HCT116 (cell line): ENCODE measurements around the gene ING3.

ENCODE experiments used
- CEBPB ChIP-seq: IDR thresholded peaks from 2 replicates; pipeline ENCODE4 v1.6.1; 2012; ENCODE audit warnings: low read depth
- ELF1 ChIP-seq: IDR thresholded peaks from 2 replicates; pipeline ENCODE4 v1.6.1; 2012; ENCODE audit warnings: low read depth, borderline replicate concordance
- EZH2 ChIP-seq: fragments of 200-600 bp; sonication (generic); IDR thresholded peaks from 2 replicates; pipeline ENCODE4 v1.6.1; 2017; ENCODE audit warnings: antibody characterized with exemption, mixed run types
- EZH2phosphoT487 ChIP-seq: fragments of 200-600 bp; IDR thresholded peaks from 2 replicates; pipeline ENCODE4 v1.6.1; 2018; ENCODE audit warnings: antibody characterized with exemption, borderline replicate concordance
- FOSL1 ChIP-seq: IDR thresholded peaks from 2 replicates; pipeline ENCODE4 v1.6.1; 2012; ENCODE audit warnings: low read depth
- POLR2A ChIP-seq: IDR thresholded peaks from 2 replicates; pipeline ENCODE4 v1.7.0; 2011; ENCODE audit warnings: borderline replicate concordance; ENCODE audit not compliant: insufficient read depth, insufficient read length; ENCODE audit errors: extremely low read depth
- SIN3A ChIP-seq: IDR thresholded peaks from 2 replicates; pipeline ENCODE4 v1.6.1; 2012; ENCODE audit warnings: low read depth
- YY1 ChIP-seq: IDR thresholded peaks from 2 replicates; pipeline ENCODE4 v1.6.1; 2011; ENCODE audit warnings: low read length, low read depth, moderate library complexity, mild to moderate bottlenecking; ENCODE audit not compliant: insufficient replicate concordance; ENCODE audit errors: extremely low read depth
- TF ChIP-seq, protein P1 (sequence below), 3 experiments: fragments of 200-600 bp in 1 of 3; sonication (generic) in 1 of 3; IDR thresholded peaks in 2 of 3; conservative IDR thresholded peaks in 1 of 3; 2 replicates each; pipeline ENCODE4 v1.5.1; 2012 to 2017; ENCODE audit warnings: low read depth in 2 of 3, low read length in 2 of 3, antibody characterized with exemption in 1 of 3, borderline replicate concordance in 1 of 3, control low read depth in 1 of 3, mild to moderate bottlenecking in 1 of 3, mixed read lengths in 1 of 3, mixed run types in 1 of 3, moderate library complexity in 1 of 3; ENCODE audit not compliant: insufficient read depth in 1 of 3
- TF ChIP-seq, protein P2 (sequence below): IDR thresholded peaks from 2 replicates; pipeline ENCODE4 v1.6.1; 2012

DNA sequence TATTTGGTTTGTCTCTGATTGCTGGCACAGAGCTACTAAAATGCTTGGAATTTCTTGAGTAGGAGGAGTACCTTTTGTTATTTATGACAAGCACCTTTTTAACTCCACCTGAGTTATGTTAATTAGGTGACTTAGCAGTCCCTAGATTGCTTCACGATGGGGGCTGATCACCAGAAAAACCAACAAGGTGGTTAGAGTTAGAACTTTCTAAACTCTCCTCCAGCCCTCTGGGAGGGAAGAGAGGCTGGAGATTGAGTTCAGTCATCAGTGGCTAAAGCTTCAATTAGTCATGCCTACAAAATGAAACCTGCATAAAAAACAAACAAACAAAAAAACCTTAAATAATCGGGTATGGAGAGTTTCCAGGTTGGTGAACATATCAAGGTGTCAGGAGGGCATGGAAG is 23.6 kb upstream of the ING3 start:
- no peak for TF ChIP-seq POLR2A
- TF ChIP-seq, protein P1, sequence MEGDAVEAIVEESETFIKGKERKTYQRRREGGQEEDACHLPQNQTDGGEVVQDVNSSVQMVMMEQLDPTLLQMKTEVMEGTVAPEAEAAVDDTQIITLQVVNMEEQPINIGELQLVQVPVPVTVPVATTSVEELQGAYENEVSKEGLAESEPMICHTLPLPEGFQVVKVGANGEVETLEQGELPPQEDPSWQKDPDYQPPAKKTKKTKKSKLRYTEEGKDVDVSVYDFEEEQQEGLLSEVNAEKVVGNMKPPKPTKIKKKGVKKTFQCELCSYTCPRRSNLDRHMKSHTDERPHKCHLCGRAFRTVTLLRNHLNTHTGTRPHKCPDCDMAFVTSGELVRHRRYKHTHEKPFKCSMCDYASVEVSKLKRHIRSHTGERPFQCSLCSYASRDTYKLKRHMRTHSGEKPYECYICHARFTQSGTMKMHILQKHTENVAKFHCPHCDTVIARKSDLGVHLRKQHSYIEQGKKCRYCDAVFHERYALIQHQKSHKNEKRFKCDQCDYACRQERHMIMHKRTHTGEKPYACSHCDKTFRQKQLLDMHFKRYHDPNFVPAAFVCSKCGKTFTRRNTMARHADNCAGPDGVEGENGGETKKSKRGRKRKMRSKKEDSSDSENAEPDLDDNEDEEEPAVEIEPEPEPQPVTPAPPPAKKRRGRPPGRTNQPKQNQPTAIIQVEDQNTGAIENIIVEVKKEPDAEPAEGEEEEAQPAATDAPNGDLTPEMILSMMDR (IDR thresholded peaks at IDR 0.05 in 2 of 3, conservative IDR thresholded peaks at IDR 0.05 in 1 of 3; ENCODE audit: borderline replicate concordance in 1 of 3, insufficient read depth in 1 of 3, low read depth in 2 of 3, low read length in 2 of 3): no peak
- no peak for TF ChIP-seq YY1
- TF ChIP-seq EZH2: no peak
- TF ChIP-seq SIN3A: no peak
- no peak for TF ChIP-seq FOSL1
- TF ChIP-seq EZH2phosphoT487: no peak
- no peak for TF ChIP-seq ELF1
- no peak for TF ChIP-seq CEBPB
- TF ChIP-seq, protein P2, sequence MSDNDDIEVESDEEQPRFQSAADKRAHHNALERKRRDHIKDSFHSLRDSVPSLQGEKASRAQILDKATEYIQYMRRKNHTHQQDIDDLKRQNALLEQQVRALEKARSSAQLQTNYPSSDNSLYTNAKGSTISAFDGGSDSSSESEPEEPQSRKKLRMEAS: no peak
